OCI-LY1 (cell line): ENCODE results near the gene TOMM7.
"Not testable (repeated sequence)": the region's sequence is repeated elsewhere in the genome, so short reads cannot be mapped to it uniquely, and the experiment has no call there.

Experiments used
- EZH2 ChIP-seq: fragments of 200-600 bp; sonication (generic), shearing (Covaris generic); IDR thresholded peaks from 2 replicates; pipeline ENCODE4 v1.8.0; 2017; ENCODE audit warnings: borderline replicate concordance, mixed run types, mild to moderate bottlenecking, antibody characterized with exemption, low read length, moderate library complexity, mixed read lengths
- TF ChIP-seq, protein P1 (sequence below): fragments of 200-600 bp; sonication (generic), shearing (Covaris generic); IDR thresholded peaks from 2 replicates; pipeline ENCODE4 v1.5.1; 2017; ENCODE audit warnings: mild to moderate bottlenecking, antibody characterized with exemption, low read length, moderate library complexity, mixed read lengths

DNA sequence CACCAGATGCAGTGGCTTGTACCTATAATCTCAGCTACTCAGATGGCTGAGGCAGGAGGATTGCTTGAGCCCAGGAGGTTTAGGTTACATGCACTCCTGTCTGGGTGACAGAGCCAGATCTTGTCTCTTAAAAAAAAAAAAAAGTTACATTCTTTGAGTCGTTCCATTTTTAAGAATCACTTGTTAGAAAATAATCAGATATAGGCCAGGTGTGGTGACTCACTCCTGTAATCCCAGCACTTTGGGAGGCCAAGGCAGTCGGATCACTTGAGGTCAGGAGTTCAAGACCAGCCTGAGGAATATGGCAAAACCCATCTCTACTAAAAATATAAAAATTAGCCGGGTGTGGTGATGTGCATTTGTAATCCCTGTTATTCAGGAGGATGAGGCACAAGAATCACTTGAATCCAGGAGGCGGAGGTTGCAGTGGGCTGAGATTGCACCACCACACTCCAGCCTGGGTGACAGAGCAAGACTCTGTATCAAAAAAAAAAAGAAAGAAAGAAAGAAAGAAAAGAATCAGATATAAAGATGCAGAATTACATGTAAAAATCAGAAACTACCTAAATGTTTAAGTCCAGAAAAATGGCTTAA lies 42.8 kb downstream of the TOMM7 start:
- TF ChIP-seq, protein P1, sequence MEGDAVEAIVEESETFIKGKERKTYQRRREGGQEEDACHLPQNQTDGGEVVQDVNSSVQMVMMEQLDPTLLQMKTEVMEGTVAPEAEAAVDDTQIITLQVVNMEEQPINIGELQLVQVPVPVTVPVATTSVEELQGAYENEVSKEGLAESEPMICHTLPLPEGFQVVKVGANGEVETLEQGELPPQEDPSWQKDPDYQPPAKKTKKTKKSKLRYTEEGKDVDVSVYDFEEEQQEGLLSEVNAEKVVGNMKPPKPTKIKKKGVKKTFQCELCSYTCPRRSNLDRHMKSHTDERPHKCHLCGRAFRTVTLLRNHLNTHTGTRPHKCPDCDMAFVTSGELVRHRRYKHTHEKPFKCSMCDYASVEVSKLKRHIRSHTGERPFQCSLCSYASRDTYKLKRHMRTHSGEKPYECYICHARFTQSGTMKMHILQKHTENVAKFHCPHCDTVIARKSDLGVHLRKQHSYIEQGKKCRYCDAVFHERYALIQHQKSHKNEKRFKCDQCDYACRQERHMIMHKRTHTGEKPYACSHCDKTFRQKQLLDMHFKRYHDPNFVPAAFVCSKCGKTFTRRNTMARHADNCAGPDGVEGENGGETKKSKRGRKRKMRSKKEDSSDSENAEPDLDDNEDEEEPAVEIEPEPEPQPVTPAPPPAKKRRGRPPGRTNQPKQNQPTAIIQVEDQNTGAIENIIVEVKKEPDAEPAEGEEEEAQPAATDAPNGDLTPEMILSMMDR: not testable (repeated sequence)
- TF ChIP-seq EZH2: not testable (repeated sequence)
